NCI-H2171 (cell line): ENCODE measurements around the gene BMP2K.

Source experiments
- DNase-seq: peaks from one replicate; lab custom pipeline; 2025; lab: John Stamatoyannopoulos, UW

The BMP2K gene

DNA sequence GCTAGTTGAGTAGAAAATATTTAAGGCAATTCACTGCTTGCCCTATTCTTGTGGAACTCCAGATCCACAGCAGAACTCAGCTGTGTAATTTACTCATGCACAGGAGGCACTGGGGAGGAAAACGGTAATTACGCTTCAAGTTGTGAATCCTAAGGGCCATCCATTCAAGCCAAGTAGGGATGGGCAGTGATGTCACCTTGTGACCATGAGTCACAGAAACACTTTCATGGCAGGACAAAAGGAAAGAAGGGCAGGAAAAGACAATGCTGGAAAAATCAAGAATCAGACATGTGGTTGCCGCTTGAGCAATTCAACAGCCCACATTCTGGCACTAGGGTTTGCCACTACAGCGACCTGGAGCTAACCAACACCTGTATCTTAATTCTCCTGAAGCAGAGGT is 161.7 kb downstream of the BMP2K start:
- DNase-seq: no peak

- no peak for DNase-seq
These were observed 162.3 kb downstream of the BMP2K start for GRCh38 chr4:78938474-78938867.

- DNase-seq: peak; percentile 66
These were observed 162.9 kb downstream of the BMP2K start, which contains the start of gene PAQR3 for GRCh38 chr4:78938868-78939666. TSS of gene PAQR3 (minus strand) at chr4:78939438. CDS start at chr4:78939224, 214 bp downstream.

GRCh38 chr4:78939667-78940008 is 163.5 kb downstream of the BMP2K start:
- DNase-seq: no peak

DNA sequence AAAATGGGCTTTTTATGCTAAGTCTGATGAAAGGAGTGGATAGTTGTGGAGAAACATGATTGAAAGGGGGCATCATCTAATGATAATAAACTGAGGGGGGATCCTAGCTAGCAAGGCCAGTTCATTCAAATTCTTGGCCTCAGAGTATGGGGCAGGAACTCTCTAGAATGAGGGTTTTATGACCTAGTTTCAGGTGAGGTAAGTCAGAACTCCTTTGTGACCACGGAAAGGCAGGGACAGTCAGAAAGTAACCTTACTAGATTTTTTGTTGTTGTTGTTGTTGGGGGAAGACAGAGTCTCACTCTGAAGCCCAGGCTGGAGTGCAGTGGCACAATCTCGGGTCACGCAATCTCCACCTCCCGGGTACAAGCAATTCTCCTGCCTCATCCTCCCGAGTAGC is 164.6 kb downstream of the BMP2K start:
- DNase-seq: no peak

DNA sequence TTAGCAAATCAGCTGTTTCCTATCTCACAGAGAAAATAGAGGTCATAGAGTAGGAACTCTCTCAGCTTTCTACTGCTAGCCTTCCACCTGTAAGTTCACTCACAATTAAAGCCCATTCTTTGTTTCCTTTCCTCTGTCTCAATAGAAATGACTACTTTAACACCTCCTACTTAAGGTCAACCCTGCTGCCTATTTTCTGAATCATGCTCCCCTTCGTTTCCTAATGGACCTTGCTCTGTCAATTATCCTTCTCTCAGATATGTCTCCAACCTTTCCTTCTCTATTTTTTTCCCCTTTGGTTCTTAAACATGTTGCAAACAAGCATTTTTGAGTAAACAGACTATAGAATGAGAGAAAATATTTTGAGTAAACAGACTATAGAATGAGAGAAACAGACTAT is 168.2 kb downstream of the BMP2K start:
- no peak for DNase-seq

- no peak for DNase-seq
These were observed 169.6 kb downstream of the BMP2K start for GRCh38 chr4:78945651-78946179.

- no peak for DNase-seq
These were observed 173.6 kb downstream of the BMP2K start for GRCh38 chr4:78949735-78950134.

GRCh38 chr4:78951862-78952472 is 175.8 kb downstream of the BMP2K start:
- DNase-seq: no peak

GRCh38 chr4:78953231-78953630 is 177.1 kb downstream of the BMP2K start:
- no peak for DNase-seq

- DNase-seq: peak; percentile 49
These were observed 177.9 kb downstream of the BMP2K start for GRCh38 chr4:78953769-78954666.

GRCh38 chr4:78956975-78957374 is 180.8 kb downstream of the BMP2K start:
- DNase-seq: no peak

DNA sequence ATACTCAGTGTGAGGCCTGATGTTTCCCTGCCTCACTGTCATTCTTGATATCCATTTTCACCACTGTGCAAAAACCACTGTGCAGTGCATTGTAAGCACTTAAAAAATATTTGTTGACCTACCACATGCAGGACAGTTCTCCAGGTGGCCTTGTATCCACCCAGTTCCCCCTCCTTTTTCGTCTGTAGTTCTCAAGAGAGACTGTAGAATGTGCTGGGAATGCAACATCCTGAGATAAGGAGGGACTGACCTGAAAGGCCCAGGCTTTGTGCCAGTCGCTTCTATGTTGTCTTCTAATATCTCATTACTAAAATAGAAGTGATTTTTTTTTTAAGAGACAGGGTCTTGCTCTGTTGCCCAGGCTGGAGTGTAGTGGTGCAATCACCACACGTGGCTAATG is 184.8 kb downstream of the BMP2K start:
- DNase-seq: no peak
